Stomach (tissue), 9 donors: Measurements from ENCODE around the gene FAM110A. TPM values are rescaled to one million over a fixed set of nuclear protein-coding genes. Genes with fewer than 3 reads are reported as not detected.

Experiments
- DNase-seq, 2 donors: peaks; one replicate each; pipeline versions ENCODE4 v3.0.0 to v3.0.0-alpha.2; 2013 to 2019
- H3K27ac ChIP-seq, 5 donors: fragments of 200-600 bp in 4 of 5; sonication (generic) in 4 of 5; one replicate each; pipeline ENCODE4 v1.5.1; 2013 to 2019; ENCODE audit warnings: mild to moderate bottlenecking in 1 of 5, moderate library complexity in 1 of 5
- H3K27me3 ChIP-seq, 3 donors: fragments of 200-600 bp; sonication (generic); one replicate each; pipeline ENCODE4 v1.5.1; 2017 to 2019; ENCODE audit warnings: mixed run types in 1 of 3
- H3K36me3 ChIP-seq, 4 donors: fragments of 200-600 bp; sonication (generic); 1 replicate in 3 of 4; 2 replicates in 1 of 4; pipeline ENCODE4 v1.5.1; 2016 to 2019
- H3K4me1 ChIP-seq, 4 donors: fragments of 200-600 bp; sonication (generic); one replicate each; pipeline ENCODE4 v1.5.1; 2016 to 2019
- H3K4me3 ChIP-seq, 4 donors: fragments of 200-600 bp; sonication (generic) in 3 of 4; one replicate each; pipeline ENCODE4 v1.5.1; 2016 to 2019; ENCODE audit warnings: mild to moderate bottlenecking in 1 of 4
- H3K9me3 ChIP-seq, 4 donors: fragments of 200-600 bp; sonication (generic); one replicate each; pipeline ENCODE4 v1.5.1; 2016 to 2019
- EP300 ChIP-seq: sonication (generic); formaldehyde crosslinking; IDR thresholded peaks from one replicate; pipeline ENCODE4 v1.6.1; 2017; ENCODE audit warnings: antibody characterized with exemption
- POLR2A ChIP-seq, 4 donors: fragments of 450-650 bp; IDR thresholded peaks; one replicate each; pipeline ENCODE4 v1.6.1; 2016; ENCODE audit warnings: antibody characterized with exemption in 4 of 4, control low read depth in 2 of 4, mild to moderate bottlenecking in 1 of 4, moderate library complexity in 1 of 4
- POLR2AphosphoS5 ChIP-seq, 3 donors: sonication (generic); formaldehyde crosslinking; IDR thresholded peaks; one replicate each; pipeline ENCODE4 v1.6.1; 2016; ENCODE audit warnings: antibody characterized with exemption in 3 of 3
- WGBS, 5 donors: extraction: QIAGEN DNeasy Blood & Tissue Kit in 3 of 5; methylation state at CpG; one replicate each; pipeline versions ENCODE4 v1.1.5 to v1.1.7; 2013 to 2018; 5-methylcytosine and 5-hydroxymethylcytosine counted together
- intact Hi-C: fragments of 100-400 bp; cut with DNase I; formaldehyde crosslinking; loops from one replicate; pipeline ENCODE4 v1.15.1; 2023; ENCODE audit warnings: low total_unique reads
- polyA plus RNA-seq, 3 donors: library from polyadenylated mRNA; stranded (reverse); fragments of 200-250 nt; gene quantifications; one replicate each; pipeline ENCODE4 v1.2.3, GENCODE V29; 2013
- total RNA-seq, 5 donors: library from RNA; depleted of rRNA; stranded (reverse); fragments of >200 nt; gene quantifications; one replicate each; pipeline versions ENCODE4 v1.1.0 to v1.2.3, GENCODE V29; 2014 to 2016
- TF ChIP-seq, protein P1 (sequence below), 7 experiments: fragments of 450-650 bp in 4 of 7; fragments of 200-600 bp in 3 of 7; sonication (generic) in 3 of 7; IDR thresholded peaks; one replicate each; pipeline ENCODE4 v1.5.1; 2016 to 2019; ENCODE audit warnings: antibody characterized with exemption in 7 of 7, control low read depth in 2 of 7, mild to moderate bottlenecking in 1 of 7
- donor health status: healthy with polysubstance abuse.
- donor health status: Bipolar disorder and iron deficiency.
- donor health status: healthy.

Gene FAM110A
- total and polyA plus RNA-seq, 8 donors, result 0.58 to 17.6 (median 3.8) TPM

DNA sequence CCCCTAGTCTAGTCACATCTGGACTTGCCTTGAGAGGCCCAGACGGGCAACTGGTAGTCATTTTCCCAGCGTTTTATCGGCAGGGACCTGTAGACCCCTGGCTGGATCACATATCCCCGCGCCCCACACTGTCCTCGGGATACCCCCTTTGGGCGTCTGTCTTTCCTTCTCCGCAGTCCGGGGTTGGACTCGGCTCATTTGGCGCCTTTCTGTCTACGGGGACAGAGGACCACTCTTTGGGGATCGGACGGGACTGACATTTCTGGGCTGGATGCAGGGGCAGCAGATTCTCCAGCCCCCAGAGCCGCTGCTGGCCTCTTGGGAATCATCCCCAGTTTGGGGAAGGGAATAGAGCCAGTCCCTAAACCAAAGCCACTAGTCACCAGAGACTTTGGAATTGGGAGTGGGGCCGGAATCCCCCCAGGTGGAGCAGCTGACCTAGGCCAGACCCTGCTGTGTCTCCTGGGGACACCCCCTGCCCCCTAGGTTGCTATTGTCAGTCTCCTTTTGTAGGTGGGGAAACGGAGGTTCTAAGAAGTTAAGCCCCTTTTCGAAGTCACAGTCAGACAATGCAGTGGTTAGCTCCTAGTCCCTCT lies 734 bp downstream of the FAM110A start:
- H3K27me3 ChIP-seq, result no peaks in the 10 kb centered on the region
- H3K9me3 ChIP-seq, result peaks cover 0 to 5% (median 0%) of the 10 kb centered on the region in 4 donors
- DNase-seq, result no peak
- H3K4me1 ChIP-seq, result peaks cover 15 to 40% (median 26%) of the 10 kb centered on the region in 4 donors
- intact Hi-C loops, result no loop called here
- TF ChIP-seq POLR2AphosphoS5 (IDR thresholded peaks at IDR 0.05) (no peak), EP300 (no peak), POLR2A (IDR thresholded peaks at IDR 0.05) (no peak)
- TF ChIP-seq, protein P1, sequence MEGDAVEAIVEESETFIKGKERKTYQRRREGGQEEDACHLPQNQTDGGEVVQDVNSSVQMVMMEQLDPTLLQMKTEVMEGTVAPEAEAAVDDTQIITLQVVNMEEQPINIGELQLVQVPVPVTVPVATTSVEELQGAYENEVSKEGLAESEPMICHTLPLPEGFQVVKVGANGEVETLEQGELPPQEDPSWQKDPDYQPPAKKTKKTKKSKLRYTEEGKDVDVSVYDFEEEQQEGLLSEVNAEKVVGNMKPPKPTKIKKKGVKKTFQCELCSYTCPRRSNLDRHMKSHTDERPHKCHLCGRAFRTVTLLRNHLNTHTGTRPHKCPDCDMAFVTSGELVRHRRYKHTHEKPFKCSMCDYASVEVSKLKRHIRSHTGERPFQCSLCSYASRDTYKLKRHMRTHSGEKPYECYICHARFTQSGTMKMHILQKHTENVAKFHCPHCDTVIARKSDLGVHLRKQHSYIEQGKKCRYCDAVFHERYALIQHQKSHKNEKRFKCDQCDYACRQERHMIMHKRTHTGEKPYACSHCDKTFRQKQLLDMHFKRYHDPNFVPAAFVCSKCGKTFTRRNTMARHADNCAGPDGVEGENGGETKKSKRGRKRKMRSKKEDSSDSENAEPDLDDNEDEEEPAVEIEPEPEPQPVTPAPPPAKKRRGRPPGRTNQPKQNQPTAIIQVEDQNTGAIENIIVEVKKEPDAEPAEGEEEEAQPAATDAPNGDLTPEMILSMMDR (IDR thresholded peaks at IDR 0.05), result no peak
- H3K27ac ChIP-seq, result peak overlapping the region; percentile 71 to 88 (median 87)
- peak overlapping the region; percentile 75 to 79 (median 76) for H3K4me3 ChIP-seq
- H3K36me3 ChIP-seq, result no peaks in the 10 kb centered on the region
- WGBS, 5 donors, result 5 to 8% (median 7%) methylated on average over 18 of the region's 18 CpGs

DNA sequence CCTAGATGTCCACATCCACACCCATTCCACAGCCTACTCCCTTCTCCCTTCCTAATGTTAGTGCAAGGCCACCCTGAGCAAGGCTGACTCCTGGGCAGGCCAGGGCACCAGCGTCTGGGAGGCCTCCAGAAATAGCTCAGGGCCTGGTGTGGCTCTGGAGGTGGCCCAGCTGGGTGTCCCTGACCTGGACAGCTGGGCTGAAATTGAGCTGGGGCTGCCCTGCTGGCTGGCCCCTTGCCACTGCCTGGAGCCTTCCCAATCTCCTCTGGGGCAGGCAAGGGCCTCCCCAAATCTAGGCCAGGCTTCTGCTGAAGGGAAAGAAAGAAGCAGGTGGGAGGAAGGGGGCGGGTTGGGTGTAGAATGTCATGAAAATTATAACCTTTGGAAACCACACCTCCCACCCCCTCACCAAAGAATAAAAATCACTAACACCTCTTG lies 2.1 kb downstream of the FAM110A start:
- Histone ChIP-seq H3K4me3 (no peak overlapping the region), H3K4me1 (peaks cover 15 to 43% (median 27%) of the 10 kb centered on the region in 4 donors), H3K36me3 (no peaks in the 10 kb centered on the region), H3K27me3 (peaks cover 0 to 7% (median 0%) of the 10 kb centered on the region in 3 donors), H3K27ac (peak overlapping the region in 2 of 5 donors; percentile 3 to 8), H3K9me3 (peaks cover 0 to 5% (median 0%) of the 10 kb centered on the region in 4 donors)
- 35 to 66% (median 39%) methylated on average over 2 of the region's 2 CpGs for WGBS, 5 donors
- intact Hi-C loops, result no loop called here
- TF ChIP-seq, protein P1 (IDR thresholded peaks at IDR 0.05), result no peak
- TF ChIP-seq POLR2A (IDR thresholded peaks at IDR 0.05) (no peak), EP300 (no peak), POLR2AphosphoS5 (IDR thresholded peaks at IDR 0.05) (no peak)
- DNase-seq, result peak in 1 of 2 donors; percentile 61

DNA sequence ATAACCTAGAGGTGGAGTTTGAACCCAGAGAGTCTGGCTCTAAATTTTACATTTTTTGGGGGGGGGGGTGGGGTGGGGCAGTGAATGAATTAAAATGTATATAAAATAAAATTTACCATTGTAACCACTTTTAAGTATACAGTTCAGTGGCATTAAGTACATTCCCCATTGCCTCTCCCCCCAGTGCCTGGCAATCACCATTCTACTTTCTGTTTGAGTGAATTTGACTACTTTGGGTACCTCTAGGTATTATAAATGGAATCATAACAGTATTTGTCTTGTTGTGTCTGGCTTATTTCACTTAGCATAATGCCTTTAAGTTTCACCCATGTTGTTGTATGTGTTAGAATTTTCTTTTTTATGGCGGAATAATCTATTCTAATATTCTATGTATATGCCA lies 2.7 kb downstream of the FAM110A start:
- Histone ChIP-seq H3K9me3 (peaks cover 0 to 5% (median 0%) of the 10 kb centered on the region in 4 donors), H3K27me3 (peaks cover 0 to 12% (median 4%) of the 10 kb centered on the region in 3 donors), H3K4me1 (peaks cover 21 to 48% (median 32%) of the 10 kb centered on the region in 4 donors), H3K36me3 (no peaks in the 10 kb centered on the region), H3K4me3 (no peak overlapping the region), H3K27ac (no peak overlapping the region)
- 92 to 100% (median 97%) methylated on average over 1 of the region's 1 CpG for WGBS, 5 donors
- intact Hi-C loops, result no loop called here
- TF ChIP-seq POLR2A (IDR thresholded peaks at IDR 0.05), result no peak
- no peak for TF ChIP-seq EP300
- no peak for TF ChIP-seq POLR2AphosphoS5 (IDR thresholded peaks at IDR 0.05)
- no peak for DNase-seq

DNA sequence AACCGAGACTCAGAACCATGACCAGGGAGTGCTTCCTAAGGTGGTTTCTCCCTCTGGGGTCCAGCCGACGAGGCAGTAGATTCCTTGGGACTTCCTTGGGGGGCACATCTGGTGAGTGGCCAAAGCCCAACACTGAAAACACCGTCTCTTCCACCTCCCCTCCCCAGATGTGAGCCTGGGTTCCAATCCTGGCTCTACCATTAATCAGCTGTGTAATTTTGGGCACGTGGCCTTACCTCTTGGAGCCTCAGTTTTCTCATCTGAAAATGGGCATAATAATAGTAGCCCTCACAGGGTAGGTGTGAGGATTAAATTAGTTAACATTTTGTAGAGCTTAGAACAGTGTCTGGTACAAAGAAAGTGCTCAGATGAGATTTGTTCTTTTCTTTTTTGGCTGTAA lies 5.5 kb downstream of the FAM110A start:
- no peak for DNase-seq
- intact Hi-C loops, result no loop called here

More for the DNA sequence above, 5.5 kb downstream of the FAM110A start:
- Histone ChIP-seq H3K36me3 (no peaks in the 10 kb centered on the region), H3K4me1 (peaks cover 40 to 69% (median 49%) of the 10 kb centered on the region in 4 donors), H3K27ac (no peak overlapping the region), H3K4me3 (no peak overlapping the region), H3K27me3 (peaks cover 0 to 27% (median 11%) of the 10 kb centered on the region in 3 donors), H3K9me3 (peaks cover 0 to 5% (median 0%) of the 10 kb centered on the region in 4 donors)
- TF ChIP-seq POLR2AphosphoS5 (IDR thresholded peaks at IDR 0.05), result no peak
- TF ChIP-seq, protein P1 (IDR thresholded peaks at IDR 0.05), result no peak
- TF ChIP-seq EP300, result no peak
- no peak for TF ChIP-seq POLR2A (IDR thresholded peaks at IDR 0.05)
- WGBS, 5 donors, result 77 to 95% (median 86%) methylated on average over 5 of the region's 5 CpGs
